Gastroesophageal sphincter (tissue), 4 donors: ENCODE results near the gene GABRB3. TPM values are rescaled to one million over a fixed set of nuclear protein-coding genes. Genes with fewer than 3 reads are reported as not detected.

Experiments
- ATAC-seq: fragments of 150-250 bp; one replicate; pipeline ENCODE4 v1.9.1; 2016; ENCODE audit warnings: mild to moderate bottlenecking, moderate library complexity
- H3K27ac ChIP-seq, 4 donors: fragments of 200-600 bp; sonication (generic) in 3 of 4; 1 replicate in 3 of 4; 2 replicates in 1 of 4; pipeline ENCODE4 v1.5.1; 2016 to 2019
- H3K27me3 ChIP-seq: fragments of 200-600 bp; sonication (generic); one replicate; pipeline ENCODE4 v1.5.1; 2019
- H3K36me3 ChIP-seq, 2 donors: fragments of 200-600 bp; sonication (generic); one replicate each; pipeline ENCODE4 v1.5.1; 2019; ENCODE audit warnings: control low read depth in 1 of 2
- H3K4me1 ChIP-seq, 3 donors: fragments of 200-600 bp; sonication (generic); 1 replicate in 2 of 3; 2 replicates in 1 of 3; pipeline ENCODE4 v1.5.1; 2016 to 2019; ENCODE audit warnings: control low read depth in 2 of 3
- H3K4me3 ChIP-seq, 2 donors: fragments of 200-600 bp; sonication (generic); one replicate each; pipeline ENCODE4 v1.5.1; 2019; ENCODE audit warnings: mild to moderate bottlenecking in 1 of 2, moderate library complexity in 1 of 2
- H3K9me3 ChIP-seq, 3 donors: fragments of 200-600 bp; sonication (generic); one replicate each; pipeline ENCODE4 v1.5.1; 2017 to 2019; ENCODE audit warnings: control low read depth in 2 of 3
- EP300 ChIP-seq: sonication (generic); formaldehyde crosslinking; IDR thresholded peaks from one replicate; pipeline ENCODE4 v1.6.1; 2017; ENCODE audit warnings: antibody characterized with exemption, mild to moderate bottlenecking
- POLR2A ChIP-seq, 2 donors: fragments of 450-650 bp; IDR thresholded peaks; one replicate each; pipeline ENCODE4 v1.6.1; 2017; ENCODE audit warnings: antibody characterized with exemption in 2 of 2, mild to moderate bottlenecking in 2 of 2, moderate library complexity in 1 of 2
- POLR2AphosphoS5 ChIP-seq: sonication (generic); formaldehyde crosslinking; IDR thresholded peaks from one replicate; pipeline ENCODE4 v1.6.1; 2017; ENCODE audit warnings: antibody characterized with exemption
- WGBS, 2 donors: methylation state at CpG; one replicate each; pipeline ENCODE4 v1.1.5; 2018; ENCODE audit warnings: low coverage in 1 of 2; 5-methylcytosine and 5-hydroxymethylcytosine counted together
- total RNA-seq, 4 donors: library from RNA; depleted of rRNA; stranded (reverse); fragments of >200 nt; gene quantifications; one replicate each; pipeline ENCODE4 v1.1.0, GENCODE V29; 2016
- TF ChIP-seq, protein P1 (sequence below), 4 experiments: fragments of 200-600 bp in 2 of 4; fragments of 450-650 bp in 2 of 4; sonication (generic) in 1 of 4; IDR thresholded peaks; one replicate each; pipeline ENCODE4 v1.5.1; 2017 to 2019; ENCODE audit warnings: antibody characterized with exemption in 4 of 4, mild to moderate bottlenecking in 2 of 4, moderate library complexity in 2 of 4

GABRB3 gene
- total RNA-seq, 4 donors from 2014 or later = 2.4 to 4.3 (median 3.6) TPM

DNA sequence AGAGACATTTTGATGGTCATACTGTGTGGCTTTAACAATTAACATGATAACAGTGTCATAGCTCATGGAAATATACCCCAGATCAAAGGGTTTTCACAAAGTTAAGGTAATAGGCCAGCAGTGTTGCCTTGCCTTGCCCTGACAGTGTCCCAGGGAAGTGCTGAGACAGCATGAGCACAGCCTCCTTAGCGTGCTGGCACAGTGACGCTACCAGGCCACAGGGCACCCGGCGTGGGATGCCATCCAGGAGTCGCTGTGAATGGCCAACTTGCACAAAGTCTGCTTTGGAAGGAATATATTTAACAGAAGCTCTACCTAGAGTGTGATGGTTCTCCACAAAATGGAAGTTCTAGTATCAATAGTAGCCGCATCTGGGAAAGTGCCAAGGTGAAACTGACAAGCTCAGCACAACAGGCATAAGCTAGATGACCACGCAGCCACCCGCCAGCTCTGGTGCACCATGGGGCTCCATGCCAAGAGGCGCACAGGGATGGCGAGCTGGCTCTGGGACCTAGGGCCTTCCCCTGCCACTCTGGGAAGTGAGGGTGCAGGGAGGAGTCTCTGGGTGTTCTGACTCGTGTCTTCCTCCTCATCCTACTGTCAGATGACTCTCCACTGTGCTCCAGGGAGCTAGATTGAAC is 86.2 kb downstream of the GABRB3 start:
- Histone ChIP-seq H3K4me3 (no peak overlapping the region), H3K4me1 (no peaks in the 10 kb centered on the region), H3K9me3 (no peaks in the 10 kb centered on the region), H3K27me3 (peaks cover 3% of the 10 kb centered on the region), H3K36me3 (no peaks in the 10 kb centered on the region), H3K27ac (no peak overlapping the region)
- TF ChIP-seq EP300 (no peak), POLR2AphosphoS5 (no peak), POLR2A (IDR thresholded peaks at IDR 0.05) (no peak)
- TF ChIP-seq, protein P1, sequence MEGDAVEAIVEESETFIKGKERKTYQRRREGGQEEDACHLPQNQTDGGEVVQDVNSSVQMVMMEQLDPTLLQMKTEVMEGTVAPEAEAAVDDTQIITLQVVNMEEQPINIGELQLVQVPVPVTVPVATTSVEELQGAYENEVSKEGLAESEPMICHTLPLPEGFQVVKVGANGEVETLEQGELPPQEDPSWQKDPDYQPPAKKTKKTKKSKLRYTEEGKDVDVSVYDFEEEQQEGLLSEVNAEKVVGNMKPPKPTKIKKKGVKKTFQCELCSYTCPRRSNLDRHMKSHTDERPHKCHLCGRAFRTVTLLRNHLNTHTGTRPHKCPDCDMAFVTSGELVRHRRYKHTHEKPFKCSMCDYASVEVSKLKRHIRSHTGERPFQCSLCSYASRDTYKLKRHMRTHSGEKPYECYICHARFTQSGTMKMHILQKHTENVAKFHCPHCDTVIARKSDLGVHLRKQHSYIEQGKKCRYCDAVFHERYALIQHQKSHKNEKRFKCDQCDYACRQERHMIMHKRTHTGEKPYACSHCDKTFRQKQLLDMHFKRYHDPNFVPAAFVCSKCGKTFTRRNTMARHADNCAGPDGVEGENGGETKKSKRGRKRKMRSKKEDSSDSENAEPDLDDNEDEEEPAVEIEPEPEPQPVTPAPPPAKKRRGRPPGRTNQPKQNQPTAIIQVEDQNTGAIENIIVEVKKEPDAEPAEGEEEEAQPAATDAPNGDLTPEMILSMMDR (IDR thresholded peaks at IDR 0.05) = no peak
- ATAC-seq = no peak
- 79 to 90% methylated on average over 2 to 7 of the region's 11 CpGs for WGBS, 2 donors

DNA sequence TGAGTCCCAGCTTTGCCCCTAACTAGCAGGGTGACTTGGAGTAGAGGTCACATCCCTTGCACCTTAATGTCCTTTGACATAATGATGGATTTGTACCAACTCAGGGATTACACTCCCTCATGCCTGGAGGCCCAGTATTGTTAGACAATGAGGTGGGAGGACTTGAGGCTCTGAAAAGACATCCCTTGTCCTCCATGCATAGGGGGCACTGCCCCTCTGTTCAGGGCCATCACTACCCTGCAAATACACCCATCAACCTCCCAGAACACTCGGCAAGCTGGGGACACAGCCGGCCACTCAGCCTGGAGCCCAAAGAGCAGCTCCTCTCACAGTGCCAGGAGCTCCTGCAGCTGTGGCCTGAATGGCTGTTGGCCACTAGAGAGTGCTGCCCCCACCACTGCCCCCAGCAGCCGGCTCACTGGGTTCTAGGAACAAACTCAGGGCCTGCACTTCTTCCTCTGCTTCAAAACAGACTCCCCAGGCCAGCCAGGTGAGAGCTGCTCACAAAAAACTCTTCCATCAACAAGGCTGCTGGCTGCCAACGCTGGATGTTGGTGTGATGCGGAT is 90.2 kb downstream of the GABRB3 start:
- Histone ChIP-seq H3K27me3 (no peaks in the 10 kb centered on the region), H3K36me3 (no peaks in the 10 kb centered on the region), H3K4me1 (no peaks in the 10 kb centered on the region), H3K27ac (no peak overlapping the region), H3K4me3 (no peak overlapping the region), H3K9me3 (no peaks in the 10 kb centered on the region)
- no peak for TF ChIP-seq POLR2AphosphoS5
- no peak for TF ChIP-seq EP300
- ATAC-seq = no peak
- 66 to 69% methylated on average over 3 of the region's 5 CpGs for WGBS, 2 donors

DNA sequence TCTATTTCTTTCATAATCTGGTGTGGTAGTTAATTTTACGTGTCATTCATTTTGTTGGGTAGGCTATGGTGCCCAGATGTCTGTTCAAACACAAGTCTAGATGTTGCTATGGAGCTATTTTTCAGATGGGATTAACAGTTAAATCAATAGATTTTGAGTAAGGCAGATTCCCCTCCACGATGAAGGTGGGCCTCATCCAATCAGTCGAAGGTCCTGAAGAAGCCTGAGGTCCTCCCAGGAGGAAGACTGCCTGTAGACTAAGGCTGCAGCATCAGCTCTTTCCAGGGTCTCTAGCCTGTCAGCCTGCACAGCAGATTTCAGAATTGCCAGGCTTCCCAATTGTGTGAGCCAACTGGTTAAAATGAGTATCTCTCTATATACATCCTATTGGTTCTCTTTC is 92.9 kb downstream of the GABRB3 start:
- TF ChIP-seq EP300 (no peak), POLR2A (IDR thresholded peaks at IDR 0.05) (no peak), POLR2AphosphoS5 (no peak)
- TF ChIP-seq, protein P1 (IDR thresholded peaks at IDR 0.05) = no peak
- H3K27ac ChIP-seq = no peak overlapping the region
- H3K9me3 ChIP-seq = no peaks in the 10 kb centered on the region
- H3K4me1 ChIP-seq = no peaks in the 10 kb centered on the region
- 86 to 89% methylated on average over 3 of the region's 3 CpGs for WGBS, 2 donors
- H3K27me3 ChIP-seq = no peaks in the 10 kb centered on the region
- no peaks in the 10 kb centered on the region for H3K36me3 ChIP-seq
- H3K4me3 ChIP-seq = no peak overlapping the region
- no peak for ATAC-seq

DNA sequence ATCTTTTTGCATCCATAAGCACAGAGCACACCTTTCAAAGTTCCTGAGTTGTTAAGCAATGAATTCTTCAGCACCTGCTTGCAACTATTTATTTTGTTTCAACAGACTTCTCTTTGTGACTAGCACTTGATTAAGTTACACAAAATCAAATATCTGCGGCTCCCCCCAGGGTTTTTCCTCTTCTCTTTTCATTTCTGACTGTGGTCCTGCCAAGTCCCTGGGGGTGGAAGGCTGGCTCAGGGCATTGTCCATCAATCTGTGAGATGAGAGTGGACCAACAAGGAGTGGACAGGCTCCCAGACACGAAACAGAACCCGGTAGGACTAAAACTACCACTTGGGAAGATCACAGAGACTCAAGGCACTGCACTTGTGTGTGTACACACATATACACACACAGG is 96.8 kb downstream of the GABRB3 start:
- H3K9me3 ChIP-seq = no peaks in the 10 kb centered on the region
- no peak overlapping the region for H3K27ac ChIP-seq
- no peak overlapping the region for H3K4me3 ChIP-seq
- no peaks in the 10 kb centered on the region for H3K36me3 ChIP-seq
- H3K4me1 ChIP-seq = no peaks in the 10 kb centered on the region
- TF ChIP-seq POLR2AphosphoS5 (no peak), POLR2A (IDR thresholded peaks at IDR 0.05) (no peak), EP300 (no peak)
- TF ChIP-seq, protein P1 (IDR thresholded peaks at IDR 0.05) = no peak
- 40 to 54% methylated on average over 1 to 3 of the region's 3 CpGs for WGBS, 2 donors
- ATAC-seq = no peak
- H3K27me3 ChIP-seq = no peaks in the 10 kb centered on the region

DNA sequence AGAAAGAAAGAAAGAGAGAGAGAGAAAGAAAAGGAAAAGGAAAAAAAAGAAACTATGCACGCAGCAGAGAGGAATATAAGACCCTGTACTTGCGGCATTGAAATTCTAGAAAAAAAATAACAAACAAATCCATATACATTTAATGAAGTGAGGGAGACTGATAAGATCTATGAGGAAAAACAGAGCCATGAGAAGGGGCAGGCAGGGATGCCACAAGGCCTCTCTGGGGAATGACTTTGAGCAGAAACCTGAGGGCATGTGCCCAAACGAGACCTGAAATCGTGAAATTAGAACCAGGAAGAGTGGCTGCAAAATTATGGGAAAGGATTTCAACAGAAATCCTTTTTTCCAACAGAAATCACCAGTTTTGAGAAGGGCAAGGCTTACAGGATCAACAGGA is 98.4 kb downstream of the GABRB3 start:
- 67 to 69% methylated on average over 3 to 4 of the region's 4 CpGs for WGBS, 2 donors
- Histone ChIP-seq H3K4me1 (no peaks in the 10 kb centered on the region), H3K36me3 (no peaks in the 10 kb centered on the region), H3K9me3 (no peaks in the 10 kb centered on the region), H3K27ac (no peak overlapping the region), H3K4me3 (no peak overlapping the region), H3K27me3 (no peaks in the 10 kb centered on the region)
- TF ChIP-seq POLR2AphosphoS5 = no peak
- TF ChIP-seq, protein P1 (IDR thresholded peaks at IDR 0.05) = no peak
- TF ChIP-seq POLR2A (IDR thresholded peaks at IDR 0.05) = no peak
- no peak for TF ChIP-seq EP300
- no peak for ATAC-seq
